GM12874 (cell line): ENCODE data around the gene ITGB2.

Source experiments
- TF ChIP-seq, protein P1 (sequence below): IDR thresholded peaks from 2 replicates; pipeline ENCODE4 v1.5.1; 2011; ENCODE audit warnings: low read depth, mild to moderate bottlenecking, control low read depth, low read length, moderate library complexity; ENCODE audit not compliant: insufficient read depth

ITGB2 gene

DNA sequence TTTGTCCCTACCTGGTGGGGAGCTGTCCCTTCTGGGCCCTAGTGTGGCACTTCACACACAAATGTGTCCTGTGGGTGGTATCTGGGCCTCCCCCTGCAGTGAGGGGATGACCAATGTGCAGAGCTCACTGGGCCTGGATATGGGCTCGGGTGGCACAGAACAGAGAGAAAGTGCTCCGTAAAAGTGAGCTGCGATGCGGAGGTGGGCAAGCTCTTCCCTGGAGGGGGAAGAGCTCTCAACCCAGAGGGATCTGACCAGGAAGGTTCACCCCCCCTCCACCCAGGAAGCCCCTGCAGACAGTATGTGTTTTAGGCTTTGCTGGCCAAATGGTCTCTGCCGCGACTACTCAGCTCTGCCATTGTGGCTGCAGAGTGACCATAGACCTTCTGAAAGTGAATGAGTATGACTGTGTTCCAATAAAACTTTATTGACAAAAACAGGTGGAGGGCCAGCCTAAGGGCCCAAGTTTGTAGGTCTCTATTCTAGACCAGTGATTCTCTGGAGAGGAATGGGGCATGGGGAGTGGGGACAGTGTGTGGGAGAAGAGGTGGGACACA, 8.6 kb upstream of the ITGB2 start:
- TF ChIP-seq, protein P1, sequence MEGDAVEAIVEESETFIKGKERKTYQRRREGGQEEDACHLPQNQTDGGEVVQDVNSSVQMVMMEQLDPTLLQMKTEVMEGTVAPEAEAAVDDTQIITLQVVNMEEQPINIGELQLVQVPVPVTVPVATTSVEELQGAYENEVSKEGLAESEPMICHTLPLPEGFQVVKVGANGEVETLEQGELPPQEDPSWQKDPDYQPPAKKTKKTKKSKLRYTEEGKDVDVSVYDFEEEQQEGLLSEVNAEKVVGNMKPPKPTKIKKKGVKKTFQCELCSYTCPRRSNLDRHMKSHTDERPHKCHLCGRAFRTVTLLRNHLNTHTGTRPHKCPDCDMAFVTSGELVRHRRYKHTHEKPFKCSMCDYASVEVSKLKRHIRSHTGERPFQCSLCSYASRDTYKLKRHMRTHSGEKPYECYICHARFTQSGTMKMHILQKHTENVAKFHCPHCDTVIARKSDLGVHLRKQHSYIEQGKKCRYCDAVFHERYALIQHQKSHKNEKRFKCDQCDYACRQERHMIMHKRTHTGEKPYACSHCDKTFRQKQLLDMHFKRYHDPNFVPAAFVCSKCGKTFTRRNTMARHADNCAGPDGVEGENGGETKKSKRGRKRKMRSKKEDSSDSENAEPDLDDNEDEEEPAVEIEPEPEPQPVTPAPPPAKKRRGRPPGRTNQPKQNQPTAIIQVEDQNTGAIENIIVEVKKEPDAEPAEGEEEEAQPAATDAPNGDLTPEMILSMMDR = no peak

DNA sequence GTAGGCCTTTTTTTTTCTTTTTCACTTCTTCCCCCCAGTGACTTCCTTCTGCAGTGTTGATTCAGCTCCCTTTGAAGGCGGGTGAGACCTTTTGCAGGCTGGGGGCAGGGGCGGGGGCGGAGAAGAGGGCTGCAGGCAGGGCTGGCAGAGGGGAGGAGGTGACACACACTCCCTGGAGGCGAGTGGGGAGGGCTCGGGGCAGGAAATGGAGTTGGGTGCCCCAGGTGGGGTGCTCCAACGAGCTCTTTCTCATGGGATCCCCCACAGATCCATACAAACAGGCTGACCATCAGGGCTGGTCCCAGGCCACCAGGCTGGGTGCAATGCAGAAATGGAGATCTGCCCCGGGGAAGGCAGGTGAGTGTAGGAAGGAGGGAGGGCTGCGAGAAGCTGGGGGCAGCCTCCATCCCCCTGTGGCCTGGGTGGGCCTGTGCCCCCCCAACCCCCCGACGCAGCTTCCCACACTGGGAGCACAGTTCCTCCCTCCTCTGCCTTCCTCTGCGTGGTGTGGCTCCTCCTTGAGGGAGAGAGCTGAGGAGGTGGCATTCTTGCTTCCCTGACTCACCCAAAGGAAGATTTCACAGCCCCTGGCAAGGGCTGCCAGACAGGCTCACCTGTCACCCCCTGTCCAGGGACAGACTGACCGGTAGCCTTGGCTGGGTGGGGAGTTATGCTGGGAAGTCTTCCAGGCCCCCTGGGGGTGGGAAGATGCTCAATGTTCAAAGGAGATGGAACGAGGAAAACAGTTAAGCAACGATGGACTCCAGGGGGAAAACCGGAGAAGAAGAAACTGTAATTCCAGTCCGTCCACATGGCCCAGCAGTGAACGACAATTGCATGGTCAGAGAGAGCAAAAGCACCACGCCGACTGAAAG, 7.1 kb upstream of the ITGB2 start:
- TF ChIP-seq, protein P1 = no peak

DNA sequence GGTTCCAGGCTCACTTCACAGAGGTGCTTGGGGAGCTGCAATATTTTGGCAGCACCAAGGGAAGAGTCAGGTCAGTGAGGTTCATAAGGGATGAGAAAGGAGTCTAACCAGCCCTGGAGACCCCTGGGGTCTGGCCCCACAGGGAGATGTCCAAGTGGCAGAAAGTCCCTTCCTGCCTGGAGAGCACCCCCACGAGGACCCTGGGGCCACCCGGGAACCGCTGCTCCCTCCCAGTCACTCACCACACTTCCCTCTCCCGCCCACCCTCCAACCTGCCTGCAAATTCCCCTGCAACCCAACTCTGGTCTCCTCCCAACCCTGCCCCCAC, 6.5 kb upstream of the ITGB2 start:
- TF ChIP-seq, protein P1 = no peak

DNA sequence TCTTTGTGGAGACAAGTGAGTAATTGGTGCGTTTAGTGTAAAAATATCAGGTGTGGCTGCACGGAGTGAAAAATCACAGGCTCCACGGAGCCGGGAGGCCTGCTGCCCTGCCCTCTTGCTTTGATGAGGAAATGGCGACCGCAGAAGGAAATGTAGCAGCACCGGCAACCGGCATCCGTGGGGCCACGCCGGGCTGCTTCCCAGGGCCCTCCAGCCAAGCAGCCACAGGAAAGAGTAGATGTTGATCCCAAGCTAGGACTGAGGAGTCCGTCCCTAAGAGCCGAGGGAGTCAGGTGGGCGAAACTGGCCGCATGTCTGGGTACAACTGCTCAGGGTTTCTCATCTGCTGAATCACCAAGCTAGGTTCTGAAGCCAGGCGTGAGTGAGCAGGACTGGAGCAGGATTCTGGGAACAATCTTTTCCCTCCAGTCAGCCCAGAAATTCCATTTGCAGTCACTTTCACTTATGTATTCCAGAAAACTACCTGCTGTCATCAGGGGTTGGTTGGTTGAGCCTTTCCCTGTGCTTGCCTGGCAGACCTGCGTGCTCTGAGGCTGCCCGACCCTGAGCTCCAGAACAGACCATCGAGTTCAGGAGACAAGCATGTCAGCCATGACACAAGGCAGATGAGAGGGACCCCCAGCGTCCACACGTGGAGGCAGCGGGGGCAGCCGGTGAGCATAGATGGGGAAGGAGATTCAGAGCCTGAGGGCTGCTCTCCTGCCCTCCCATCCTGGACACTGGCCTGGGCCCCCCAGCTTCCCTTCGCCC, 5.8 kb upstream of the ITGB2 start:
- TF ChIP-seq, protein P1 = no peak

GRCh38 chr21:44925378-44925755, 4.7 kb upstream of the ITGB2 start:
- TF ChIP-seq, protein P1 = no peak

DNA sequence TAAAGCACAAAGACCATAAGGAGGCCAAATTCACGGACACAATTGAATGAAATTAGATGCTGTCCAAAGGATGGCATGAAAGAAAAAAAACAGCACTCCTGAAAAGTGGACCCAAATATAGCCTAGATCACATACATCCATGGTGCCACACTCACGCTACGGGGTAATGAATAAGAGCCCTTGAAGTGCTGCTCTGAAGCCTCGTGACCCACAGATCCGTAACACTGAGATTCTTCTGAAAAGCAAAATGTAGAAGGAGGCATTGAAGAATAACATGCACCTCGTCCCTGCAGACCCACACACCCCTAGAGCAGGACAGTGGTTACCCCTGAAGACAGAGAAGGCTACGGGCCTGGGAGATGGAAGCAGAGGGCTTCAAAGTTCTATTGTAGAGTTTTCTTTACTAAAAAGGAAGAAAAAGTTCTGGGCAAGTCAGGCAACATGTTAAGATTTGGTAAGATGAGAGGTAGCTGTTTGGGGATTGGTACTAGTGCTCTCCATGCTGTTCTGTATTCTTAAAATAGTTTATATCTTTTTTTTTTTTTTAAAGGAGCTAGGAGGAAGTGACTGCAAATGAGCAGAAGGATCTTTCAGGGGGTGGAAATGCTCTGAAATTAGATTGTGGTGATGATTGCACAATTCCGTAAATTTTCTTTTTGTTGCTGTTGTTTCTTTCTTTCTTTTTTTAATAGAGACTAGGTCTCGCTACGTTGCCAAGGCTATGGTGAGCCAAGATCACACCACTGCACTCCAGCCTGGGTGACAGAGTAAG, 4.1 kb upstream of the ITGB2 start:
- TF ChIP-seq, protein P1 = no peak
